GM23338 (cell line): ENCODE data around the gene CRADD. TPM values are rescaled to one million over a fixed set of nuclear protein-coding genes. Genes with fewer than 3 reads are reported as not detected.

Experiments
- ATAC-seq: fragments of 200-7000 bp; cut with Tn5 transposase; 3 replicates; pipeline ENCODE4 v1.9.1; 2020
- DNase-seq: peaks from one replicate; pipeline ENCODE4 v3.0.0-alpha.2; 2015; ENCODE audit warnings: low spot score
- H2AFZ ChIP-seq: fragments of 200-600 bp; sonication (generic); 2 replicates; pipeline ENCODE4 v1.8.0; 2016; ENCODE audit warnings: antibody characterized with exemption, mild to moderate bottlenecking, moderate library complexity
- H3F3A ChIP-seq: fragments of 200-600 bp; sonication (generic); replicated peaks from 2 replicates; pipeline ENCODE4 v1.8.0; 2017; ENCODE audit warnings: antibody characterized with exemption, mixed run types, low read depth
- H3K27ac ChIP-seq: fragments of 200-600 bp; sonication (generic); 2 replicates; pipeline ENCODE4 v1.6.1; 2016; ENCODE audit warnings: low read depth
- H3K27me3 ChIP-seq: fragments of 200-600 bp; sonication (generic); 2 replicates; pipeline ENCODE4 v1.8.0; 2016; ENCODE audit warnings: mild to moderate bottlenecking, mixed run types, moderate library complexity; ENCODE audit not compliant: insufficient read depth
- H3K36me3 ChIP-seq: fragments of 200-600 bp; sonication (generic); 2 replicates; pipeline ENCODE4 v1.8.0; 2016; ENCODE audit warnings: mild to moderate bottlenecking; ENCODE audit not compliant: insufficient read depth
- H3K4me1 ChIP-seq: fragments of 200-600 bp; sonication (generic); 2 replicates; pipeline ENCODE4 v1.8.0; 2016; ENCODE audit warnings: mild to moderate bottlenecking, moderate library complexity; ENCODE audit not compliant: insufficient read depth
- H3K4me2 ChIP-seq: fragments of 200-600 bp; sonication (generic); 2 replicates; pipeline ENCODE4 v1.7.1; 2017; ENCODE audit warnings: mixed run types
- H3K4me3 ChIP-seq: fragments of 200-600 bp; sonication (generic); 2 replicates; pipeline ENCODE4 v1.6.1; 2016; ENCODE audit warnings: mixed run types
- H3K79me2 ChIP-seq: fragments of 200-600 bp; sonication (generic); replicated peaks from 2 replicates; pipeline ENCODE4 v1.8.0; 2017; ENCODE audit warnings: mild to moderate bottlenecking; ENCODE audit not compliant: insufficient read depth
- H3K9me2 ChIP-seq: fragments of 200-600 bp; sonication (generic); 2 replicates; pipeline ENCODE4 v1.8.0; 2017; ENCODE audit not compliant: insufficient read depth
- H4K20me1 ChIP-seq: fragments of 200-600 bp; sonication (generic); replicated peaks from 2 replicates; pipeline ENCODE4 v1.8.0; 2017; ENCODE audit warnings: mild to moderate bottlenecking; ENCODE audit not compliant: insufficient read depth
- H3K27ac Mint-ChIP-seq: 2 replicates; pipeline ENCODE4 v1.8.0; 2020; ENCODE audit warnings: inconsistent platforms, mild to moderate bottlenecking, moderate library complexity, mixed read lengths
- H3K27me3 Mint-ChIP-seq: 3 replicates; pipeline ENCODE4 v1.8.0; 2022; ENCODE audit warnings: low read depth, mild to moderate bottlenecking, moderate library complexity, mixed read lengths, inconsistent platforms; ENCODE audit not compliant: insufficient read depth, poor library complexity
- H3K36me3 Mint-ChIP-seq: 3 replicates; pipeline ENCODE4 v1.8.0; 2021; ENCODE audit warnings: low read depth, mild to moderate bottlenecking, inconsistent platforms, moderate library complexity, mixed read lengths
- H3K4me1 Mint-ChIP-seq: 3 replicates; pipeline ENCODE4 v1.8.0; 2020; ENCODE audit warnings: mild to moderate bottlenecking, inconsistent platforms, mixed read lengths
- H3K4me3 Mint-ChIP-seq: 3 replicates; pipeline ENCODE4 v1.8.0; 2021; ENCODE audit warnings: moderate library complexity, mild to moderate bottlenecking, inconsistent platforms, mixed read lengths
- H3K9me3 Mint-ChIP-seq: 3 replicates; pipeline ENCODE4 v1.8.0; 2020; ENCODE audit warnings: moderate library complexity, mild to moderate bottlenecking, inconsistent platforms, mixed read lengths
- CREB1 ChIP-seq: fragments of 250-450 bp; sonication (Bioruptor Pico); IDR thresholded peaks from 2 replicates; pipeline ENCODE4 v1.5.0; 2020; ENCODE audit warnings: low read depth, mild to moderate bottlenecking, moderate library complexity
- CTCF ChIP-seq, 2 experiments: fragments of 200-600 bp in 1 of 2; sonication (generic) in 1 of 2; conservative IDR thresholded peaks; 2 replicates each; pipeline versions ENCODE4 v1.5.1 to v1.6.1; 2016 to 2017; ENCODE audit warnings: antibody characterized with exemption in 2 of 2, low read depth in 2 of 2, mild to moderate bottlenecking in 2 of 2, moderate library complexity in 1 of 2
- EZH2 ChIP-seq: fragments of 200-600 bp; sonication (generic); IDR thresholded peaks from one replicate; pipeline ENCODE4 v1.8.0; 2017; ENCODE audit warnings: antibody characterized with exemption, mild to moderate bottlenecking, low read depth; ENCODE audit not compliant: unreplicated experiment
- EZH2phosphoT487 ChIP-seq: fragments of 200-600 bp; sonication (generic); IDR thresholded peaks from one replicate; pipeline ENCODE4 v1.8.1; 2018; ENCODE audit warnings: antibody characterized with exemption; ENCODE audit not compliant: unreplicated experiment
- JUNB ChIP-seq: IDR thresholded peaks from one replicate; pipeline ENCODE4 v1.6.1; 2016; ENCODE audit warnings: antibody characterized with exemption; ENCODE audit not compliant: unreplicated experiment
- NANOG ChIP-seq: IDR thresholded peaks from 2 replicates; pipeline ENCODE4 v1.6.1; 2016; ENCODE audit warnings: antibody characterized with exemption, borderline replicate concordance
- POLR2AphosphoS5 ChIP-seq: IDR thresholded peaks from 2 replicates; pipeline ENCODE4 v1.6.1; 2016; ENCODE audit warnings: antibody characterized with exemption, low read depth
- STAT1 ChIP-seq: IDR thresholded peaks from one replicate; pipeline ENCODE4 v1.6.1; 2016; ENCODE audit warnings: antibody characterized with exemption; ENCODE audit not compliant: unreplicated experiment
- ZNF114 ChIP-seq: fragments of 250-450 bp; sonication (Bioruptor Pico); IDR thresholded peaks from 2 replicates; pipeline ENCODE4 v1.5.0; 2020; ENCODE audit warnings: mild to moderate bottlenecking, moderate library complexity
- ZNF331 ChIP-seq: fragments of 250-450 bp; sonication (Bioruptor Pico); IDR thresholded peaks from 2 replicates; pipeline ENCODE4 v1.5.0; 2020; ENCODE audit warnings: low read depth, mild to moderate bottlenecking, moderate library complexity
- polyA plus RNA-seq: library from polyadenylated mRNA; unstranded; fragments of >200 nt; fragmentation: Nextera tagmentation; extraction: Ambion mirVana; gene quantifications from 2 replicates; pipeline ENCODE4 v1.2.1, GENCODE V29; 2016
- total RNA-seq: library from RNA; depleted of rRNA; stranded (reverse); fragments of >200 nt; shearing (Covaris generic); gene quantifications from 2 replicates; pipeline ENCODE4 v1.2.3, GENCODE V29; 2014
- TF ChIP-seq, protein P1 (sequence below): fragments of 250-450 bp; sonication (Bioruptor Pico); IDR thresholded peaks from 2 replicates; pipeline ENCODE4 v1.5.0; 2020; ENCODE audit warnings: mild to moderate bottlenecking, moderate library complexity
- TF ChIP-seq, protein P2 (sequence below): IDR thresholded peaks from 2 replicates; pipeline ENCODE4 v1.6.1; 2016; ENCODE audit warnings: antibody characterized with exemption
- TF ChIP-seq, protein P3 (sequence below): IDR thresholded peaks from one replicate; pipeline ENCODE4 v1.6.1; 2018; ENCODE audit warnings: antibody characterized with exemption; ENCODE audit not compliant: unreplicated experiment

The CRADD gene
- total and polyA plus RNA-seq, 2 experiments from 2014 or later, result 6.3 to 27.9 TPM

DNA sequence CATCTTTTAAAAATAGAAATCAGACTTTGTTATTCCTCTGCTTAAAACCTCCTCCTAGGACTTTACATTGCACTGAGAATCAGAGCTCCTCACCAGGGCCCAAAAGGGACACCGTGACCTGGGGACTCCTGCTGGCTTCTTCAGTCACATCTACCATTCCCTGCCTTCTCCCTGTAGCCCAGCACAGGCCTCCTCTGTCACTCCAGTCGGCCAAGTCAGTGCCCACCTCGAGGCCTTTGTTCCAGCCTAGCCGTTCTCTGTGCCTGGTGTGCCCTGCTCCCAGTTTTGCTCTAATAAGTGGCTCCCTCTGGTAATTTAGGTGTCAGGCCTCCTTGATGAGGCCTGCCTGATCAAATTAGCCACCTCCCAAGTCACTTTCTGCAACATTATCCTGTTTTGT, 27.4 kb downstream of the CRADD start:
- Histone ChIP-seq H3K27ac (no peak overlapping the region), H3K4me2 (no peak overlapping the region), H3K4me1 (peaks cover 11% of the 10 kb centered on the region), H4K20me1 (no peaks in the 10 kb centered on the region), H3K79me2 (no peaks in the 10 kb centered on the region), H3K27me3 (no peaks in the 10 kb centered on the region), H2AFZ (no peak overlapping the region; the same call in 1 of the 2 replicates), H3F3A (no peaks in the 10 kb centered on the region), H3K4me3 (no peak overlapping the region), H3K9me2 (peaks cover 7% of the 10 kb centered on the region; the same call in 1 of the 2 replicates), H3K36me3 (peaks cover 3% of the 10 kb centered on the region; the same call in 1 of the 2 replicates)
- Mint-ChIP-seq H3K4me3 (no peak overlapping the region), H3K4me1 (peaks cover 32% of the 10 kb centered on the region), H3K27ac (no peak overlapping the region), H3K27me3 (peaks cover 2% of the 10 kb centered on the region), H3K9me3 (peaks cover 11% of the 10 kb centered on the region), H3K36me3 (peaks cover 12% of the 10 kb centered on the region; the same call in 2 of the 3 replicates)
- DNase-seq, result no peak
- no peak for TF ChIP-seq EZH2phosphoT487
- no peak for TF ChIP-seq JUNB
- no peak for TF ChIP-seq STAT1
- TF ChIP-seq ZNF331, result no peak
- TF ChIP-seq ZNF114 (CRISPR knock-in tag), result no peak
- TF ChIP-seq POLR2AphosphoS5, result no peak
- TF ChIP-seq CREB1 (CRISPR knock-in tag), result no peak
- TF ChIP-seq, protein P1, sequence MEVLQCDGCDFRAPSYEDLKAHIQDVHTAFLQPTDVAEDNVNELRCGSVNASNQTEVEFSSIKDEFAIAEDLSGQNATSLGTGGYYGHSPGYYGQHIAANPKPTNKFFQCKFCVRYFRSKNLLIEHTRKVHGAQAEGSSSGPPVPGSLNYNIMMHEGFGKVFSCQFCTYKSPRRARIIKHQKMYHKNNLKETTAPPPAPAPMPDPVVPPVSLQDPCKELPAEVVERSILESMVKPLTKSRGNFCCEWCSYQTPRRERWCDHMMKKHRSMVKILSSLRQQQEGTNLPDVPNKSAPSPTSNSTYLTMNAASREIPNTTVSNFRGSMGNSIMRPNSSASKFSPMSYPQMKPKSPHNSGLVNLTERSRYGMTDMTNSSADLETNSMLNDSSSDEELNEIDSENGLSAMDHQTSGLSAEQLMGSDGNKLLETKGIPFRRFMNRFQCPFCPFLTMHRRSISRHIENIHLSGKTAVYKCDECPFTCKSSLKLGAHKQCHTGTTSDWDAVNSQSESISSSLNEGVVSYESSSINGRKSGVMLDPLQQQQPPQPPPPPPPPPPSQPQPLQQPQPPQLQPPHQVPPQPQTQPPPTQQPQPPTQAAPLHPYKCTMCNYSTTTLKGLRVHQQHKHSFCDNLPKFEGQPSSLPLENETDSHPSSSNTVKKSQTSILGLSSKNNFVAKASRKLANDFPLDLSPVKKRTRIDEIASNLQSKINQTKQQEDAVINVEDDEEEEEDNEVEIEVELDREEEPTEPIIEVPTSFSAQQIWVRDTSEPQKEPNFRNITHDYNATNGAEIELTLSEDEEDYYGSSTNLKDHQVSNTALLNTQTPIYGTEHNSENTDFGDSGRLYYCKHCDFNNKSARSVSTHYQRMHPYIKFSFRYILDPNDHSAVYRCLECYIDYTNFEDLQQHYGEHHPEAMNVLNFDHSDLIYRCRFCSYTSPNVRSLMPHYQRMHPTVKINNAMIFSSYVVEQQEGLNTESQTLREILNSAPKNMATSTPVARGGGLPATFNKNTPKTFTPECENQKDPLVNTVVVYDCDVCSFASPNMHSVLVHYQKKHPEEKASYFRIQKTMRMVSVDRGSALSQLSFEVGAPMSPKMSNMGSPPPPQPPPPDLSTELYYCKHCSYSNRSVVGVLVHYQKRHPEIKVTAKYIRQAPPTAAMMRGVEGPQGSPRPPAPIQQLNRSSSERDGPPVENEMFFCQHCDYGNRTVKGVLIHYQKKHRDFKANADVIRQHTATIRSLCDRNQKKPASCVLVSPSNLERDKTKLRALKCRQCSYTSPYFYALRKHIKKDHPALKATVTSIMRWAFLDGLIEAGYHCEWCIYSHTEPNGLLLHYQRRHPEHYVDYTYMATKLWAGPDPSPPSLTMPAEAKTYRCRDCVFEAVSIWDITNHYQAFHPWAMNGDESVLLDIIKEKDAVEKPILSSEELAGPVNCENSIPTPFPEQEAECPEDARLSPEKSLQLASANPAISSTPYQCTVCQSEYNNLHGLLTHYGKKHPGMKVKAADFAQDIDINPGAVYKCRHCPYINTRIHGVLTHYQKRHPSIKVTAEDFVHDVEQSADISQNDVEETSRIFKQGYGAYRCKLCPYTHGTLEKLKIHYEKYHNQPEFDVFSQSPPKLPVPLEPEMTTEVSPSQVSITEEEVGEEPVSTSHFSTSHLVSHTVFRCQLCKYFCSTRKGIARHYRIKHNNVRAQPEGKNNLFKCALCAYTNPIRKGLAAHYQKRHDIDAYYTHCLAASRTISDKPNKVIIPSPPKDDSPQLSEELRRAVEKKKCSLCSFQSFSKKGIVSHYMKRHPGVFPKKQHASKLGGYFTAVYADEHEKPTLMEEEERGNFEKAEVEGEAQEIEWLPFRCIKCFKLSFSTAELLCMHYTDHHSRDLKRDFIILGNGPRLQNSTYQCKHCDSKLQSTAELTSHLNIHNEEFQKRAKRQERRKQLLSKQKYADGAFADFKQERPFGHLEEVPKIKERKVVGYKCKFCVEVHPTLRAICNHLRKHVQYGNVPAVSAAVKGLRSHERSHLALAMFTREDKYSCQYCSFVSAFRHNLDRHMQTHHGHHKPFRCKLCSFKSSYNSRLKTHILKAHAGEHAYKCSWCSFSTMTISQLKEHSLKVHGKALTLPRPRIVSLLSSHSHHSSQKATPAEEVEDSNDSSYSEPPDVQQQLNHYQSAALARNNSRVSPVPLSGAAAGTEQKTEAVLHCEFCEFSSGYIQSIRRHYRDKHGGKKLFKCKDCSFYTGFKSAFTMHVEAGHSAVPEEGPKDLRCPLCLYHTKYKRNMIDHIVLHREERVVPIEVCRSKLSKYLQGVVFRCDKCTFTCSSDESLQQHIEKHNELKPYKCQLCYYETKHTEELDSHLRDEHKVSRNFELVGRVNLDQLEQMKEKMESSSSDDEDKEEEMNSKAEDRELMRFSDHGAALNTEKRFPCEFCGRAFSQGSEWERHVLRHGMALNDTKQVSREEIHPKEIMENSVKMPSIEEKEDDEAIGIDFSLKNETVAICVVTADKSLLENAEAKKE (CRISPR knock-in tag), result no peak
- TF ChIP-seq, protein P2, sequence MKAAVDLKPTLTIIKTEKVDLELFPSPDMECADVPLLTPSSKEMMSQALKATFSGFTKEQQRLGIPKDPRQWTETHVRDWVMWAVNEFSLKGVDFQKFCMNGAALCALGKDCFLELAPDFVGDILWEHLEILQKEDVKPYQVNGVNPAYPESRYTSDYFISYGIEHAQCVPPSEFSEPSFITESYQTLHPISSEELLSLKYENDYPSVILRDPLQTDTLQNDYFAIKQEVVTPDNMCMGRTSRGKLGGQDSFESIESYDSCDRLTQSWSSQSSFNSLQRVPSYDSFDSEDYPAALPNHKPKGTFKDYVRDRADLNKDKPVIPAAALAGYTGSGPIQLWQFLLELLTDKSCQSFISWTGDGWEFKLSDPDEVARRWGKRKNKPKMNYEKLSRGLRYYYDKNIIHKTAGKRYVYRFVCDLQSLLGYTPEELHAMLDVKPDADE, result no peak
- TF ChIP-seq EZH2, result no peak
- TF ChIP-seq, protein P3, sequence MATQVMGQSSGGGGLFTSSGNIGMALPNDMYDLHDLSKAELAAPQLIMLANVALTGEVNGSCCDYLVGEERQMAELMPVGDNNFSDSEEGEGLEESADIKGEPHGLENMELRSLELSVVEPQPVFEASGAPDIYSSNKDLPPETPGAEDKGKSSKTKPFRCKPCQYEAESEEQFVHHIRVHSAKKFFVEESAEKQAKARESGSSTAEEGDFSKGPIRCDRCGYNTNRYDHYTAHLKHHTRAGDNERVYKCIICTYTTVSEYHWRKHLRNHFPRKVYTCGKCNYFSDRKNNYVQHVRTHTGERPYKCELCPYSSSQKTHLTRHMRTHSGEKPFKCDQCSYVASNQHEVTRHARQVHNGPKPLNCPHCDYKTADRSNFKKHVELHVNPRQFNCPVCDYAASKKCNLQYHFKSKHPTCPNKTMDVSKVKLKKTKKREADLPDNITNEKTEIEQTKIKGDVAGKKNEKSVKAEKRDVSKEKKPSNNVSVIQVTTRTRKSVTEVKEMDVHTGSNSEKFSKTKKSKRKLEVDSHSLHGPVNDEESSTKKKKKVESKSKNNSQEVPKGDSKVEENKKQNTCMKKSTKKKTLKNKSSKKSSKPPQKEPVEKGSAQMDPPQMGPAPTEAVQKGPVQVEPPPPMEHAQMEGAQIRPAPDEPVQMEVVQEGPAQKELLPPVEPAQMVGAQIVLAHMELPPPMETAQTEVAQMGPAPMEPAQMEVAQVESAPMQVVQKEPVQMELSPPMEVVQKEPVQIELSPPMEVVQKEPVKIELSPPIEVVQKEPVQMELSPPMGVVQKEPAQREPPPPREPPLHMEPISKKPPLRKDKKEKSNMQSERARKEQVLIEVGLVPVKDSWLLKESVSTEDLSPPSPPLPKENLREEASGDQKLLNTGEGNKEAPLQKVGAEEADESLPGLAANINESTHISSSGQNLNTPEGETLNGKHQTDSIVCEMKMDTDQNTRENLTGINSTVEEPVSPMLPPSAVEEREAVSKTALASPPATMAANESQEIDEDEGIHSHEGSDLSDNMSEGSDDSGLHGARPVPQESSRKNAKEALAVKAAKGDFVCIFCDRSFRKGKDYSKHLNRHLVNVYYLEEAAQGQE, result no peak
- no peak for TF ChIP-seq CTCF (conservative IDR thresholded peaks at IDR 0.05; ENCODE audit: low read depth in 2 of 2)
- TF ChIP-seq NANOG, result no peak
- peak; percentile 27; the same call in 1 of the 3 replicates for ATAC-seq
